ENCODE measurements around the gene SNX2. TPM values are rescaled to one million over a fixed set of nuclear protein-coding genes. Genes with fewer than 3 reads are reported as not detected.

SNX2 gene
- total RNA-seq, 2 donors from 2014 or later = 14.8 to 34.0 TPM

- Histone ChIP-seq H3K9me3 (no peaks in the 10 kb centered on the region), H3K36me3 (replicated peaks in 1 of 2; ENCODE audit: insufficient read depth in 1 of 2, low read depth in 2 of 2) (no peaks in the 10 kb centered on the region), H3K4me3 (no peak overlapping the region), H3K4me1 (no peaks in the 10 kb centered on the region), H3K27ac (no peak overlapping the region), H3K27me3 (no peaks in the 10 kb centered on the region)
- intact Hi-C loops (cut with DNase I) = no loop called here
- ATAC-seq (no peak), DNase-seq (no peak)
- no peak for TF ChIP-seq POLR2A (IDR thresholded peaks at IDR 0.05)
- 66 to 77% methylated on average over 9 of the region's 9 CpGs for WGBS, 2 donors
Observed at GRCh38 chr5:122736086-122736845, 38.6 kb upstream of the SNX2 start.

GRCh38 chr5:122738088-122738487 lies 36.8 kb upstream of the SNX2 start:
- TF ChIP-seq POLR2A (IDR thresholded peaks at IDR 0.05) (no peak), CTCF (IDR thresholded peaks at IDR 0.05) (no peak)
- Histone ChIP-seq H3K27me3 (no peaks in the 10 kb centered on the region), H3K4me1 (no peaks in the 10 kb centered on the region), H3K27ac (no peak overlapping the region), H3K9me3 (no peaks in the 10 kb centered on the region), H3K4me3 (no peak overlapping the region), H3K36me3 (replicated peaks in 1 of 2; ENCODE audit: insufficient read depth in 1 of 2, low read depth in 2 of 2) (no peaks in the 10 kb centered on the region)
- intact Hi-C loops (cut with DNase I) = no loop called here
- ATAC-seq = no peak
- DNase-seq = no peak

- 54 to 57% methylated on average over 2 of the region's 2 CpGs for WGBS, 2 donors
- Histone ChIP-seq H3K27ac (no peak overlapping the region), H3K4me1 (no peaks in the 10 kb centered on the region), H3K27me3 (no peaks in the 10 kb centered on the region), H3K4me3 (no peak overlapping the region), H3K36me3 (replicated peaks in 1 of 2; ENCODE audit: insufficient read depth in 1 of 2, low read depth in 2 of 2) (no peaks in the 10 kb centered on the region), H3K9me3 (no peaks in the 10 kb centered on the region)
- no peak for DNase-seq
- ATAC-seq = no peak
- TF ChIP-seq CTCF (IDR thresholded peaks at IDR 0.05) (no peak), POLR2A (IDR thresholded peaks at IDR 0.05) (no peak)
- intact Hi-C loops (cut with DNase I) = no loop called here
Observed at GRCh38 chr5:122741681-122742080, 33.2 kb upstream of the SNX2 start.

- no peak for ATAC-seq
- Histone ChIP-seq H3K4me1 (no peaks in the 10 kb centered on the region), H3K4me3 (no peak overlapping the region), H3K9me3 (no peaks in the 10 kb centered on the region), H3K27ac (no peak overlapping the region), H3K36me3 (replicated peaks in 1 of 2; ENCODE audit: insufficient read depth in 1 of 2, low read depth in 2 of 2) (no peaks in the 10 kb centered on the region), H3K27me3 (no peaks in the 10 kb centered on the region)
- intact Hi-C loops (cut with DNase I) = no loop called here
- no peak for TF ChIP-seq POLR2A (IDR thresholded peaks at IDR 0.05)
- no peak for TF ChIP-seq CTCF (IDR thresholded peaks at IDR 0.05)
- no peak for DNase-seq
- WGBS, 2 donors = 64 to 74% methylated on average over 3 of the region's 3 CpGs
Observed at GRCh38 chr5:122743261-122743660, 31.6 kb upstream of the SNX2 start.

- intact Hi-C loops (cut with DNase I) = no loop called here
- Histone ChIP-seq H3K4me3 (no peak overlapping the region), H3K4me1 (no peaks in the 10 kb centered on the region), H3K27me3 (no peaks in the 10 kb centered on the region), H3K36me3 (replicated peaks in 1 of 2; ENCODE audit: insufficient read depth in 1 of 2, low read depth in 2 of 2) (no peaks in the 10 kb centered on the region), H3K27ac (no peak overlapping the region), H3K9me3 (no peaks in the 10 kb centered on the region)
- DNase-seq (no peak), ATAC-seq (no peak)
- WGBS, 2 donors = 70 to 86% methylated on average over 2 of the region's 2 CpGs
- no peak for TF ChIP-seq CTCF (IDR thresholded peaks at IDR 0.05)
- TF ChIP-seq POLR2A (IDR thresholded peaks at IDR 0.05) = no peak
Observed at GRCh38 chr5:122745597-122745996, 29.3 kb upstream of the SNX2 start.
